ELF-1 (cell line): ENCODE results near the gene ARFGAP2.
A peak's percentile ranks its signal among the peaks of the same experiment; 100 is the strongest.

Source experiments
- DNase-seq: peaks from one replicate; pipeline ENCODE4 v3.0.0-alpha.2; 2016; ENCODE audit warnings: low read depth, low spot score

ARFGAP2 gene

GRCh38 chr11:47171061-47171838 lies 5.4 kb downstream of the ARFGAP2 start:
- no peak for DNase-seq

- no peak for DNase-seq
Measured at GRCh38 chr11:47166368-47166767, 10.3 kb downstream of the ARFGAP2 start.

- no peak for DNase-seq
Measured at GRCh38 chr11:47165253-47165840, 11.3 kb downstream of the ARFGAP2 start.

- DNase-seq, result no peak
Measured at GRCh38 chr11:47164321-47164720, 12.4 kb downstream of the ARFGAP2 start.

- no peak for DNase-seq
Measured at GRCh38 chr11:47163898-47164297, 12.8 kb downstream of the ARFGAP2 start.

GRCh38 chr11:47163193-47163592 lies 13.5 kb downstream of the ARFGAP2 start:
- DNase-seq, result no peak

- no peak for DNase-seq
Measured at GRCh38 chr11:47162426-47162825, 14.3 kb downstream of the ARFGAP2 start.

- DNase-seq, result no peak
Measured at GRCh38 chr11:47161890-47162289, 14.8 kb downstream of the ARFGAP2 start.

- DNase-seq, result peak; percentile 93
Measured at GRCh38 chr11:47161134-47161854, 15.4 kb downstream of the ARFGAP2 start.

- no peak for DNase-seq
Measured at GRCh38 chr11:47160753-47161133, 15.9 kb downstream of the ARFGAP2 start.

- DNase-seq, result no peak
Measured at GRCh38 chr11:47158242-47158641, 18.4 kb downstream of the ARFGAP2 start.

- DNase-seq, result no peak
Measured at GRCh38 chr11:47157805-47158204, 18.9 kb downstream of the ARFGAP2 start.

- no peak for DNase-seq
Measured at GRCh38 chr11:47156951-47157350, 19.7 kb downstream of the ARFGAP2 start.

GRCh38 chr11:47156333-47156732 lies 20.3 kb downstream of the ARFGAP2 start:
- no peak for DNase-seq

- no peak for DNase-seq
Measured at GRCh38 chr11:47155879-47156278, 20.8 kb downstream of the ARFGAP2 start.

GRCh38 chr11:47154616-47155570 lies 21.8 kb downstream of the ARFGAP2 start:
- DNase-seq, result no peak

GRCh38 chr11:47152953-47153950 lies 23.4 kb downstream of the ARFGAP2 start:
- peak; percentile 93 for DNase-seq

GRCh38 chr11:47152126-47152952 lies 24.3 kb downstream of the ARFGAP2 start:
- no peak for DNase-seq

GRCh38 chr11:47149782-47150181 lies 26.9 kb downstream of the ARFGAP2 start:
- no peak for DNase-seq
